GM12891 (cell line): ENCODE data around the gene RNF145.
"Not testable (repeated sequence)": the region's sequence is repeated elsewhere in the genome, so short reads cannot be mapped to it uniquely, and the experiment has no call there.

Experiments
- PAX5 ChIP-seq: IDR thresholded peaks from 2 replicates; pipeline ENCODE4 v1.6.1; 2011; ENCODE audit warnings: low read length, moderate library complexity, mild to moderate bottlenecking; ENCODE audit not compliant: insufficient read depth, severe bottlenecking
- POLR2A ChIP-seq: IDR thresholded peaks from 2 replicates; pipeline ENCODE4 v1.6.1; 2011; ENCODE audit warnings: low read depth, low read length, control low read depth
- POLR2AphosphoS5 ChIP-seq: IDR thresholded peaks from 2 replicates; pipeline ENCODE4 v1.6.1; 2011; ENCODE audit warnings: low read depth, low read length, control low read depth
- SPI1 ChIP-seq: IDR thresholded peaks from 2 replicates; pipeline ENCODE4 v1.6.1; 2011; ENCODE audit warnings: low read depth, low read length, control low read depth
- TAF1 ChIP-seq: IDR thresholded peaks from 2 replicates; pipeline ENCODE4 v1.6.1; 2011; ENCODE audit warnings: low read depth, low read length, control low read depth

- TF ChIP-seq POLR2A, POLR2AphosphoS5, TAF1, SPI1, PAX5: not testable (repeated sequence)
Measured at GRCh38 chr5:159145160-159145559, 64.2 kb downstream of the RNF145 start.
